KMS-11 (cell line): ENCODE measurements around the gene PROCA1.

Experiments
- H2AFZ ChIP-seq: fragments of 200-600 bp; sonication (generic); 2 replicates; pipeline ENCODE4 v1.6.1; 2016; ENCODE audit warnings: antibody characterized with exemption, mixed run types, low read depth
- H3K27ac ChIP-seq: fragments of 200-600 bp; sonication (generic); 2 replicates; pipeline ENCODE4 v1.6.1; 2016; ENCODE audit warnings: mild to moderate bottlenecking, mixed run types
- H3K27me3 ChIP-seq: fragments of 200-600 bp; sonication (generic); 2 replicates; pipeline ENCODE4 v1.6.1; 2017; ENCODE audit warnings: mild to moderate bottlenecking, low read depth, mixed run types, moderate library complexity; ENCODE audit not compliant: insufficient read depth
- H3K36me3 ChIP-seq: fragments of 200-600 bp; sonication (generic); 2 replicates; pipeline ENCODE4 v1.6.1; 2017; ENCODE audit warnings: mild to moderate bottlenecking, mixed run types; ENCODE audit not compliant: insufficient read depth
- H3K4me1 ChIP-seq: fragments of 200-600 bp; sonication (generic); 2 replicates; pipeline ENCODE4 v1.6.1; 2016; ENCODE audit warnings: mild to moderate bottlenecking, low read depth, mixed run types; ENCODE audit not compliant: poor library complexity, severe bottlenecking
- H3K4me2 ChIP-seq: fragments of 200-600 bp; sonication (generic); 2 replicates; pipeline ENCODE4 v1.7.0; 2016; ENCODE audit warnings: mild to moderate bottlenecking, mixed run types
- H3K4me3 ChIP-seq: fragments of 200-600 bp; sonication (generic); IDR thresholded peaks from 2 replicates; pipeline ENCODE4 v1.6.1; 2017; ENCODE audit warnings: low read depth, low read length, mixed read lengths; ENCODE audit not compliant: insufficient read depth
- H3K79me2 ChIP-seq: fragments of 200-600 bp; sonication (generic); 2 replicates; pipeline ENCODE4 v1.6.1; 2016; ENCODE audit warnings: low read depth, mixed run types; ENCODE audit not compliant: insufficient read depth
- H3K9ac ChIP-seq: fragments of 200-600 bp; sonication (generic); 2 replicates; pipeline ENCODE4 v1.6.1; 2016; ENCODE audit warnings: mild to moderate bottlenecking, mixed run types
- H4K20me1 ChIP-seq: fragments of 200-600 bp; sonication (generic); 2 replicates; pipeline ENCODE4 v1.6.1; 2016; ENCODE audit warnings: mild to moderate bottlenecking, mixed run types; ENCODE audit not compliant: insufficient read depth
- CTCF ChIP-seq: fragments of 200-600 bp; sonication (generic); conservative IDR thresholded peaks from 2 replicates; pipeline ENCODE4 v1.6.1; 2017; ENCODE audit warnings: low read depth, mild to moderate bottlenecking, antibody characterized with exemption, low read length, moderate library complexity, mixed read lengths

The PROCA1 gene

DNA sequence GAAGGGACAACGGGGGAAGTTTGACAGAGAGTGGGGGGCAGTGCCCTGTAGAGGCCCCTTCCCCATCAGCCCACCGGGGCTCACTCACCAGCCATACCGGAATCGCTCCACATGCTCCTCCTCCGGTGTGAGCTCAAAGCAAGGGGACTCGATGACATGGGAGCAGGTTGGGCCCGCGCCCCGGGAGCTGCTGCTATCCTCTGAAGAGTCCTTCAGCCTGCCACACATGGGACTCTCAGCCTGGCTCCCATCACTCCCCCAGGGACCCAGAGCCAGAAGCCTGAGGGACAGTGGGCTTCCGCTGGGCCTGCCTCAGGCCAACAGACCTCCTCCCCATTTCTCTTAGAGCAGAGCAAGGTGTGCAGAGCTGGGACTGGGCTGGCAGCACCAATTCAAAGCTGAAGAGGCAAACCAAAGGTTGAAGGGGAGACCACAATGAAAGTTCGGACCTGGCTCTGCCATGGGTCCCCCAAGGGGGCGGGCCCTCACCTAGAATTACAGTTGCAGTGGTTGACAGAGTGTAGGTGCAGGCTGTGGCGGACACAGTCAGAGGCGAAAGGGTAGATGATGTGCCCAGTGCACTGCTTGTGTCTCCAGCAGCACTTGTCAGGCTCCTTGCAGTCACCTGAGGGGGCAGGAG lies 7.3 kb downstream of the PROCA1 start:
- H3K27me3 ChIP-seq, result no peaks in the 10 kb centered on the region
- no peaks in the 10 kb centered on the region for H3K4me1 ChIP-seq
- no peak overlapping the region for H2AFZ ChIP-seq
- H3K36me3 ChIP-seq, result no peaks in the 10 kb centered on the region; the same call in 1 of the 2 replicates
- no peak overlapping the region for H3K4me3 ChIP-seq
- H3K4me2 ChIP-seq, result no peak overlapping the region
- no peaks in the 10 kb centered on the region for H3K79me2 ChIP-seq
- no peak overlapping the region for H3K27ac ChIP-seq
- H4K20me1 ChIP-seq, result no peaks in the 10 kb centered on the region
- TF ChIP-seq CTCF, result no peak
- H3K9ac ChIP-seq, result no peak overlapping the region

GRCh38 chr17:28703552-28704218 lies 8.0 kb downstream of the PROCA1 start:
- Histone ChIP-seq H3K9ac (no peak overlapping the region), H3K36me3 (no peaks in the 10 kb centered on the region; the same call in 1 of the 2 replicates), H3K4me1 (no peaks in the 10 kb centered on the region), H4K20me1 (no peaks in the 10 kb centered on the region), H3K27ac (no peak overlapping the region), H3K27me3 (no peaks in the 10 kb centered on the region), H2AFZ (no peak overlapping the region), H3K79me2 (no peaks in the 10 kb centered on the region), H3K4me2 (no peak overlapping the region), H3K4me3 (no peak overlapping the region)
- TF ChIP-seq CTCF, result no peak

- no peak overlapping the region for H3K4me2 ChIP-seq
- H2AFZ ChIP-seq, result no peak overlapping the region
- no peaks in the 10 kb centered on the region for H3K27me3 ChIP-seq
- no peaks in the 10 kb centered on the region for H4K20me1 ChIP-seq
- peaks cover 4% of the 10 kb centered on the region; the same call in 1 of the 2 replicates for H3K36me3 ChIP-seq
- no peak overlapping the region for H3K9ac ChIP-seq
- H3K27ac ChIP-seq, result no peak overlapping the region
- no peaks in the 10 kb centered on the region for H3K4me1 ChIP-seq
- TF ChIP-seq CTCF, result no peak
- H3K79me2 ChIP-seq, result no peaks in the 10 kb centered on the region
- no peak overlapping the region for H3K4me3 ChIP-seq
Measured at GRCh38 chr17:28702752-28703150, 8.9 kb downstream of the PROCA1 start.

GRCh38 chr17:28702026-28702751 lies 9.5 kb downstream of the PROCA1 start:
- Histone ChIP-seq H3K4me1 (no peaks in the 10 kb centered on the region), H3K27ac (no peak overlapping the region), H3K36me3 (peaks cover 7% of the 10 kb centered on the region; the same call in 1 of the 2 replicates), H3K79me2 (no peaks in the 10 kb centered on the region), H4K20me1 (no peaks in the 10 kb centered on the region), H3K4me3 (no peak overlapping the region), H3K9ac (no peak overlapping the region), H2AFZ (no peak overlapping the region), H3K27me3 (no peaks in the 10 kb centered on the region), H3K4me2 (no peak overlapping the region)
- no peak for TF ChIP-seq CTCF
